Endothelial cell of umbilical vein (primary cell): ENCODE results near the gene NRARP. TPM values are rescaled to one million over a fixed set of nuclear protein-coding genes. Genes with fewer than 3 reads are reported as not detected.

Experiments used
- BruUV-seq: library from RNA; stranded (reverse); fragments of 400-500 nt; replicated peaks from 2 replicates; lab custom pipeline; 2021; lab: Mats Ljungman, UMichigan
- CTCF ChIA-PET: fragments of 300-600, 350-600 bp; sonication (Branson Sonifier 250); formaldehyde crosslinking; loops from one replicate; lab custom pipeline; 2021; ENCODE audit warnings: antibody characterized with exemption, inconsistent platforms; lab: Charles Lee
- POLR2A ChIA-PET: fragments of 300-600, 350-600 bp; sonication (Branson Sonifier 250); formaldehyde crosslinking; loops from one replicate; lab custom pipeline; 2021; ENCODE audit warnings: antibody characterized with exemption, inconsistent platforms; lab: Charles Lee
- DNase-seq: peaks from one replicate; pipeline ENCODE4 v3.0.0-alpha.2; 2011; ENCODE audit warnings: low read depth, low spot score
- FAIRE-seq: peaks from 2 replicates; lab custom pipeline; 2011; peaks lifted over from hg19 to GRCh38; lab: Jason Lieb, UNC
- H2AFZ ChIP-seq: 2 replicates; pipeline ENCODE4 v1.6.0; 2012; ENCODE audit warnings: low read depth, low read length, control low read depth, inconsistent platforms
- H3K27ac ChIP-seq: 2 replicates; pipeline ENCODE4 v1.5.1; 2011; ENCODE audit warnings: low read depth, mild to moderate bottlenecking, control low read depth, low read length, moderate library complexity; ENCODE audit not compliant: insufficient read depth
- H3K27me3 ChIP-seq, 2 experiments: 2 replicates each; pipeline versions ENCODE4 v1.6.0 to v1.6.1; 2011; ENCODE audit warnings: low read length in 2 of 2, mixed read lengths in 1 of 2; ENCODE audit not compliant: control insufficient read depth in 2 of 2, insufficient read depth in 2 of 2
- H3K36me3 ChIP-seq, 2 experiments: 2 replicates in 1 of 2; 3 replicates in 1 of 2; pipeline ENCODE4 v1.5.1; 2011; ENCODE audit warnings: low read length in 2 of 2, mild to moderate bottlenecking in 1 of 2, moderate library complexity in 1 of 2; ENCODE audit not compliant: control insufficient read depth in 2 of 2, insufficient read depth in 2 of 2; ENCODE audit errors: extremely low read depth in 1 of 2
- H3K4me1 ChIP-seq: 3 replicates; pipeline ENCODE4 v1.5.1; 2011; ENCODE audit warnings: mild to moderate bottlenecking, low read length; ENCODE audit not compliant: control insufficient read depth, insufficient read depth; ENCODE audit errors: extremely low read depth
- H3K4me2 ChIP-seq: 2 replicates; pipeline ENCODE4 v1.6.1; 2011; ENCODE audit warnings: low read length, control low read depth, mixed read lengths; ENCODE audit not compliant: insufficient read depth
- H3K4me3 ChIP-seq, 3 experiments: fragments of 200-600 bp in 1 of 3; sonication (generic), shearing (Covaris generic) in 1 of 3; replicated peaks in 1 of 3; 2 replicates each; pipeline ENCODE4 v1.5.1; 2011 to 2016; ENCODE audit warnings: control low read depth in 3 of 3, low read length in 3 of 3, mild to moderate bottlenecking in 2 of 3, inconsistent platforms in 1 of 3, low read depth in 1 of 3, moderate library complexity in 1 of 3; ENCODE audit not compliant: insufficient read depth in 1 of 3
- H3K79me2 ChIP-seq: 2 replicates; pipeline ENCODE4 v1.6.0; 2012; ENCODE audit warnings: low read length, inconsistent platforms; ENCODE audit not compliant: control insufficient read depth, insufficient read depth
- H3K9ac ChIP-seq: replicated peaks from 2 replicates; pipeline ENCODE3; 2011; ENCODE audit warnings: low read length, control low read depth; ENCODE audit not compliant: insufficient read depth; ENCODE audit errors: extremely low read depth
- H3K9me1 ChIP-seq: replicated peaks from 3 replicates; pipeline ENCODE4 v1.6.0; 2011; ENCODE audit warnings: mild to moderate bottlenecking, low read length; ENCODE audit not compliant: control insufficient read depth, insufficient read depth; ENCODE audit errors: extremely low read depth
- H3K9me3 ChIP-seq: replicated peaks from 2 replicates; pipeline ENCODE4 v1.5.1; 2012; ENCODE audit warnings: low read length, inconsistent platforms; ENCODE audit not compliant: control insufficient read depth, insufficient read depth
- H4K20me1 ChIP-seq: replicated peaks from 2 replicates; pipeline ENCODE3; 2011; ENCODE audit warnings: mild to moderate bottlenecking, low read length; ENCODE audit not compliant: control insufficient read depth, insufficient read depth; ENCODE audit errors: extremely low read depth
- CTCF ChIP-seq, 2 donors: IDR thresholded peaks; 1 replicate in 1 of 2; 2 replicates in 1 of 2; pipeline ENCODE4 v1.5.1; 2011; ENCODE audit warnings: low read length in 2 of 2, mild to moderate bottlenecking in 2 of 2, moderate library complexity in 2 of 2, control low read depth in 1 of 2, inconsistent platforms in 1 of 2, low read depth in 1 of 2; ENCODE audit not compliant: insufficient read depth in 1 of 2; ENCODE audit errors: extremely low read depth in 1 of 2
- EZH2 ChIP-seq: IDR thresholded peaks from 2 replicates; pipeline ENCODE4 v1.6.1; 2012; ENCODE audit warnings: borderline replicate concordance, low read depth, mild to moderate bottlenecking, moderate library complexity, low read length, inconsistent platforms; ENCODE audit not compliant: severe bottlenecking
- FOS ChIP-seq: IDR thresholded peaks from 2 replicates; pipeline ENCODE4 v1.6.1; 2011; ENCODE audit warnings: mild to moderate bottlenecking, low read length, moderate library complexity, borderline replicate concordance; ENCODE audit not compliant: insufficient read depth
- GATA2 ChIP-seq: IDR thresholded peaks from 2 replicates; pipeline ENCODE4 v1.7.0; 2011; ENCODE audit warnings: low read depth, mild to moderate bottlenecking, moderate library complexity, mixed read lengths, low read length; ENCODE audit not compliant: insufficient read length, insufficient read depth
- JUN ChIP-seq: IDR thresholded peaks from 2 replicates; pipeline ENCODE4 v1.6.1; 2011; ENCODE audit warnings: borderline replicate concordance, low read depth; ENCODE audit not compliant: insufficient read length, insufficient read depth
- MYC ChIP-seq: IDR thresholded peaks from one replicate; pipeline ENCODE4 v1.6.1; 2011; ENCODE audit warnings: mild to moderate bottlenecking, low read depth, low read length
- POLR2A ChIP-seq: IDR thresholded peaks from 2 replicates; pipeline ENCODE4 v1.6.1; 2012; ENCODE audit warnings: low read depth, mild to moderate bottlenecking, control low read depth, low read length
- POLR2AphosphoS5 ChIP-seq: IDR thresholded peaks from 2 replicates; pipeline ENCODE4 v1.6.1; 2012; ENCODE audit warnings: low read depth, mild to moderate bottlenecking, control low read depth, low read length, moderate library complexity; ENCODE audit not compliant: insufficient read depth
- dilution Hi-C: fragments of 300-500 bp; cut with MboI; formaldehyde crosslinking; loops from one replicate; pipeline ENCODE4 v1.15.0; 2019; ENCODE audit warnings: low sequenced_read_pairs; ENCODE audit not compliant: extremely low pct_ligation_motif_present
- intact Hi-C: fragments of 100-400 bp; cut with micrococcal nuclease; formaldehyde crosslinking; loops from one replicate; pipeline ENCODE4 v1.10.0; 2022
- polyA plus RNA-seq, 4 experiments: library from polyadenylated mRNA; depleted of rRNA in 3 of 4; stranded (reverse) in 3 of 4; unstranded in 1 of 4; fragments of >200 nt; gene quantifications; 2 replicates each; pipeline versions ENCODE4 v1.2.1 to v1.2.3, GENCODE V29; 2011 to 2012; ENCODE audit warnings: missing spikeins in 1 of 4
- total RNA-seq: library from RNA; stranded (reverse); gene quantifications from 2 replicates; pipeline ENCODE4 v1.2.3, GENCODE V29; 2021
- TF ChIP-seq, protein P1 (sequence below): IDR thresholded peaks from 2 replicates; pipeline ENCODE4 v1.6.1; 2011; ENCODE audit not compliant: insufficient read depth, insufficient read length

NRARP gene
- total and polyA plus RNA-seq, 2 donors (not counting 3 experiments of a cell fraction or from before 2014, with no cell fraction given) = 50.0 to 72.9 TPM

GRCh38 chr9:137348769-137349470 lies 46.8 kb upstream of the NRARP start:
- POLR2A ChIA-PET = no interaction called here
- Histone ChIP-seq H3K9me3 (no peaks in the 10 kb centered on the region), H3K27ac (no peak overlapping the region)

GRCh38 chr9:137347928-137348327 lies 45.9 kb upstream of the NRARP start:
- BruUV-seq = no TSS peak
- H3K9me1 ChIP-seq = no peaks in the 10 kb centered on the region
- no peaks in the 10 kb centered on the region for H3K27me3 ChIP-seq
- no peak for DNase-seq
- H3K79me2 ChIP-seq = no peaks in the 10 kb centered on the region
- ChIA-PET CTCF (no interaction called here), POLR2A (no interaction called here)
- no peak overlapping the region for H3K27ac ChIP-seq
- H2AFZ ChIP-seq = no peak overlapping the region
- TF ChIP-seq POLR2AphosphoS5 (no peak), POLR2A (no peak), CTCF (IDR thresholded peaks at IDR 0.05; ENCODE audit: extremely low read depth in 1 of 2, insufficient read depth in 1 of 2, low read depth in 1 of 2, low read length in 2 of 2) (no peak), FOS (no peak), JUN (no peak), MYC (no peak), GATA2 (no peak), EZH2 (no peak)
- TF ChIP-seq, protein P1, sequence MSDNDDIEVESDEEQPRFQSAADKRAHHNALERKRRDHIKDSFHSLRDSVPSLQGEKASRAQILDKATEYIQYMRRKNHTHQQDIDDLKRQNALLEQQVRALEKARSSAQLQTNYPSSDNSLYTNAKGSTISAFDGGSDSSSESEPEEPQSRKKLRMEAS = no peak
- dilution Hi-C loops (no loop called here), intact Hi-C loops (no loop called here)
- FAIRE-seq = no peak
- no peak overlapping the region for H3K4me3 ChIP-seq
- H4K20me1 ChIP-seq = no peaks in the 10 kb centered on the region
- no peak overlapping the region for H3K4me2 ChIP-seq
- H3K4me1 ChIP-seq = no peaks in the 10 kb centered on the region
- H3K9ac ChIP-seq = no peak overlapping the region
- H3K36me3 ChIP-seq = peaks cover 0 to 2% of the 10 kb centered on the region in 2 experiments
- no peaks in the 10 kb centered on the region for H3K9me3 ChIP-seq

More at GRCh38 chr9:137348769-137349470, 46.8 kb upstream of the NRARP start:
- H3K79me2 ChIP-seq = no peaks in the 10 kb centered on the region
- FAIRE-seq (no peak), DNase-seq (no peak)
- dilution Hi-C loops (no loop called here), intact Hi-C loops (no loop called here)
- CTCF ChIA-PET = no interaction called here
- H3K4me2 ChIP-seq = no peak overlapping the region
- no peak overlapping the region for H2AFZ ChIP-seq
- TF ChIP-seq EZH2 = no peak
- TF ChIP-seq FOS = no peak
- no peak for TF ChIP-seq POLR2AphosphoS5
- TF ChIP-seq, protein P1 = no peak
- H4K20me1 ChIP-seq = no peaks in the 10 kb centered on the region
- H3K27me3 ChIP-seq = no peaks in the 10 kb centered on the region
- H3K36me3 ChIP-seq = peaks cover 0 to 2% of the 10 kb centered on the region in 2 experiments
- H3K4me3 ChIP-seq = no peak overlapping the region
- BruUV-seq = no TSS peak
- H3K9ac ChIP-seq = no peak overlapping the region
- no peaks in the 10 kb centered on the region for H3K9me1 ChIP-seq
- peaks cover 8% of the 10 kb centered on the region for H3K4me1 ChIP-seq
